ENCODE results near the gene EML3.

Gene EML3

DNA sequence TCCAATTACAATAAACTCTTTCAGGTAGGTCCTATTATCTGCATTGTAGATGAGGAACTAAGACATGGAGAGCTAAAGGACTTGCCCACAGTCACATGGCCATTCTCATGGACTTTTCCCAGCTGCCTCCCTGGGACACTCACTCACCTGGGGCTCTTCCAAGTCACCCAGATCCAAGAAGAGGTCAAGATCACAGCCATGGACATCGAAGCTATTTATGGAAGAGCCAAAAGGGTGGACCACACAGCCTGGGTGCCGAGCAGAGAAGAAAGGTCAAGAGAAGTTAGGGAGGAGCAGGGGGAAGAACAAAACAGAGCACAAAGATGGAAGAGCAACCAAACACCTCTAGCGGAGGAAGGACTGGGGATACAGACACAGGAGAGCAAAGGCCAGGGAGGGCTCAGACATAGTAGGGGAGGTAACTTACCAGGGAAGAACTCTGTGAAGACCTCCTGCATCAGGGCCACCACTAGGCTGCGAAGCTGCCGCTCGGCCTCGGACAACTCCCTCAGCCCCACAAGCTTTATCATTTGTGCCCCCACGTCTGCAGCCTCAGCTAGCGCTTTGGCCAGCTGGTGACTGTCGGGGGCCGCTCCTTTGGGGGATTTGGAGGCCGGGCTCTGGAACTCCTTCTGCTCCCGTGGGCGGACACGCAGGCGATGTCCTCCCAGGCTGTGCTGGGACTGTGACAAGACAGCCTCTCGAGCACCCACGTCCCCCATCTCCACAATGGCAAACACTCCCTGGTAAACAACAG lies 31.4 kb downstream of the EML3 start:
- TF ChIP-seq FOXP2 (optimal IDR thresholded peaks at IDR 0.05; ENCODE audit: control extremely low read depth, extremely low read length, insufficient read depth) (no peak), EZH2 (IDR thresholded peaks at IDR 0.05) (no peak), POLR2AphosphoS5 (IDR thresholded peaks at IDR 0.05; ENCODE audit: borderline replicate concordance, low read depth, low read length) (no peak)
- Histone ChIP-seq H3K9ac (ENCODE audit: insufficient read length) (no peak overlapping the region), H3K9me3 (ENCODE audit: low read depth, low read length) (no peaks in the 10 kb centered on the region), H3K27ac (no peak overlapping the region), H3K4me3 (no peak overlapping the region), H3K36me3 (ENCODE audit: insufficient read depth, low read length) (peaks cover 54% of the 10 kb centered on the region)
- no peak for DNase-seq (ENCODE audit: low read depth, low spot score)

DNA sequence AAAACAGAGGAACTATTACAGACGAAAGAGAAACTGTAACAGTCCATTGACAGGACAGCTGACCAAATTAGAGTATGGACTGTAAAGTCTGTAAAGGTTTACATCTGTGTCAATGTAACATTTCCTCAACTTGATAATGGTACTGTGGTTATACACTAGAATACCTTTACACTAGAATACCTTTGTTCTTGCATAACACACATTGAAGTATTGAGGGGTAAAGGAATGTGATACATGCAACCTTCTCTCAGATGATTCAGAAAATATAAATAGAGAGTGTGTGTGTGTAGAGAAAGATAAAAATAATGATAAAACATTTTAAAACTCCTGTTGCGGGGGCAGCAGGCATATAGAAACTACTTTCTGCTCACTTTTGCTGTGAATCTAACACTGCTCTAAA lies 33.3 kb downstream of the EML3 start:
- Histone ChIP-seq H3K9me3 (ENCODE audit: low read depth, low read length) (no peaks in the 10 kb centered on the region), H3K9ac (ENCODE audit: insufficient read length) (no peak overlapping the region), H3K27ac (no peak overlapping the region), H3K4me3 (no peak overlapping the region), H3K36me3 (ENCODE audit: insufficient read depth, low read length) (peaks cover 52% of the 10 kb centered on the region; the same call in 1 of the 2 replicates)
- no peak for DNase-seq (ENCODE audit: low read depth, low spot score)
- TF ChIP-seq POLR2AphosphoS5 (IDR thresholded peaks at IDR 0.05; ENCODE audit: borderline replicate concordance, low read depth, low read length) (no peak), FOXP2 (optimal IDR thresholded peaks at IDR 0.05; ENCODE audit: control extremely low read depth, extremely low read length, insufficient read depth) (no peak), EZH2 (IDR thresholded peaks at IDR 0.05) (no peak)

DNA sequence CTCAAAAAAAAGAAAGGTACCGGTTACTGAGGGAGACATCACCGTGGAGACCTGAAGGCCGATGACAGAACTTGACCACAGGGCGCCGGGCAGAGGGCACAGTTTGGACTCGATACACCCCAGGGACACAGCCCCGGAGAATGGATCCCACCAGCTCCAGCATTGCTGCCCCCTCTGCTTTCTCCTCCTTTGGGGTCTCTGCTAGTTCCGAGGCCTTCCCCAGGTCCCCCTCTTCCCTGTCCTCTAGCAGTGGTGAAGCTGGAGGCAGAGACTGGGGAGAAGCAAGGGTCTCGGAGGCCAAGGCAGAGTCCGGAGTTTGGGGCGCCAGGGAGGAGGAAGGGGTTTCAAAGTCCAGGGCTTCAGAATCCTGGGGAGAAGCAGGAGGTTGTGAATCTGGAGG lies 34.0 kb downstream of the EML3 start:
- Histone ChIP-seq H3K9me3 (ENCODE audit: low read depth, low read length) (no peaks in the 10 kb centered on the region), H3K27ac (no peak overlapping the region), H3K4me3 (no peak overlapping the region), H3K36me3 (ENCODE audit: insufficient read depth, low read length) (peaks cover 45% of the 10 kb centered on the region; the same call in 1 of the 2 replicates), H3K9ac (ENCODE audit: insufficient read length) (no peak overlapping the region)
- DNase-seq (ENCODE audit: low read depth, low spot score), result no peak
- TF ChIP-seq EZH2 (IDR thresholded peaks at IDR 0.05), result no peak
- TF ChIP-seq FOXP2 (optimal IDR thresholded peaks at IDR 0.05; ENCODE audit: control extremely low read depth, extremely low read length, insufficient read depth), result no peak
- TF ChIP-seq POLR2AphosphoS5 (IDR thresholded peaks at IDR 0.05; ENCODE audit: borderline replicate concordance, low read depth, low read length), result no peak

- Histone ChIP-seq H3K27ac (no peak overlapping the region), H3K36me3 (ENCODE audit: insufficient read depth, low read length) (peaks cover 53% of the 10 kb centered on the region), H3K9ac (ENCODE audit: insufficient read length) (no peak overlapping the region), H3K9me3 (ENCODE audit: low read depth, low read length) (no peaks in the 10 kb centered on the region), H3K4me3 (no peak overlapping the region)
- TF ChIP-seq EZH2 (IDR thresholded peaks at IDR 0.05), result no peak
- no peak for TF ChIP-seq FOXP2 (optimal IDR thresholded peaks at IDR 0.05; ENCODE audit: control extremely low read depth, extremely low read length, insufficient read depth)
- no peak for DNase-seq (ENCODE audit: low read depth, low spot score)
Observed at GRCh38 chr11:62577046-62577714, 35.4 kb downstream of the EML3 start.

GRCh38 chr11:62575837-62576236 lies 36.7 kb downstream of the EML3 start:
- no peak overlapping the region for H3K9ac ChIP-seq (ENCODE audit: insufficient read length)
- TF ChIP-seq EZH2 (IDR thresholded peaks at IDR 0.05), result no peak
- H3K36me3 ChIP-seq (ENCODE audit: insufficient read depth, low read length), result peaks cover 57% of the 10 kb centered on the region
- H3K9me3 ChIP-seq (ENCODE audit: low read depth, low read length), result no peaks in the 10 kb centered on the region
- H3K4me3 ChIP-seq, result no peak overlapping the region
- DNase-seq (ENCODE audit: low read depth, low spot score), result no peak
- H3K27ac ChIP-seq, result no peak overlapping the region

DNA sequence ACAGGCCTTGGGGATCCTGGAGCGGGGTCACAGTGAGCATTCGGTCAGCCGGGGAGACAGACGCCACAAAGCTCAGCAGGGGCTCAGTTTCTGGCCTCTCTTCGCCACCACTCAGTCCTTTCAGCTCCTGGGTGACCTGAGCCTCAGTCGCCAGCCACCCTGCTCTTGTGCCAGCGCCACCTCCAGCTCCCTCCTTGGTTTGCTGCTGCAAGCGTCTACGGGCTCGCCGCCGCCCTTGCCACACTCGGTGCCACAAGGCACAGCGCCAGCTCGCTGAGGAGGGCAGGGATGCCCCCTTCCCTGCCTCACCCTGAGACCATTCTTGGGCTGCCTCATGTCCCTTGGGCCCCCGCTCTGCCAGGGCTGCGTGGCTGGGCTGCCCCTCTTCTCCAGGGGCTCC lies 37.4 kb downstream of the EML3 start:
- no peaks in the 10 kb centered on the region for H3K9me3 ChIP-seq (ENCODE audit: low read depth, low read length)
- TF ChIP-seq POLR2AphosphoS5 (IDR thresholded peaks at IDR 0.05; ENCODE audit: borderline replicate concordance, low read depth, low read length) (no peak), EZH2 (IDR thresholded peaks at IDR 0.05) (no peak), FOXP2 (optimal IDR thresholded peaks at IDR 0.05; ENCODE audit: control extremely low read depth, extremely low read length, insufficient read depth) (no peak)
- H3K36me3 ChIP-seq (ENCODE audit: insufficient read depth, low read length), result peaks cover 61% of the 10 kb centered on the region
- H3K27ac ChIP-seq, result no peak overlapping the region
- DNase-seq (ENCODE audit: low read depth, low spot score), result no peak
- peak overlapping the region; percentile 87 for H3K9ac ChIP-seq (ENCODE audit: insufficient read length)
- peak overlapping the region; percentile 83 for H3K4me3 ChIP-seq

- DNase-seq (ENCODE audit: low read depth, low spot score), result no peak
- H3K9me3 ChIP-seq (ENCODE audit: low read depth, low read length), result no peaks in the 10 kb centered on the region
- H3K36me3 ChIP-seq (ENCODE audit: insufficient read depth, low read length), result peaks cover 65% of the 10 kb centered on the region
- peak overlapping the region; percentile 83 for H3K4me3 ChIP-seq
- H3K9ac ChIP-seq (ENCODE audit: insufficient read length), result peak overlapping the region; percentile 87
- TF ChIP-seq EZH2 (IDR thresholded peaks at IDR 0.05) (no peak), POLR2AphosphoS5 (IDR thresholded peaks at IDR 0.05; ENCODE audit: borderline replicate concordance, low read depth, low read length) (no peak), FOXP2 (optimal IDR thresholded peaks at IDR 0.05; ENCODE audit: control extremely low read depth, extremely low read length, insufficient read depth) (no peak)
- H3K27ac ChIP-seq, result peak overlapping the region; percentile 47; the same call in 1 of the 2 replicates
Observed at GRCh38 chr11:62574363-62575071, 38.1 kb downstream of the EML3 start.

- peak within 1 kb of the TSS; percentile 83 for H3K4me3 ChIP-seq
- TF ChIP-seq EZH2 (IDR thresholded peaks at IDR 0.05), result no peak
- TF ChIP-seq FOXP2 (optimal IDR thresholded peaks at IDR 0.05; ENCODE audit: control extremely low read depth, extremely low read length, insufficient read depth), result peak; percentile 94
- TF ChIP-seq POLR2AphosphoS5 (IDR thresholded peaks at IDR 0.05; ENCODE audit: borderline replicate concordance, low read depth, low read length), result peak; percentile 97
- H3K36me3 ChIP-seq (ENCODE audit: insufficient read depth, low read length), result peaks cover 67% of the 10 kb centered on the region
- H3K27ac ChIP-seq, result peak within 1 kb of the TSS; percentile 87
- no peaks in the 10 kb centered on the region for H3K9me3 ChIP-seq (ENCODE audit: low read depth, low read length)
- peak within 1 kb of the TSS; percentile 96 for H3K9ac ChIP-seq (ENCODE audit: insufficient read length)
- DNase-seq (ENCODE audit: low read depth, low spot score), result peak; percentile 99
Observed at GRCh38 chr11:62573592-62574362, 38.8 kb downstream of the EML3 start, which contains the start of gene EEF1G. TSS of gene EEF1G (minus strand) at chr11:62573891. CDS start at chr11:62573842, 49 bp downstream.
